Activated CD4-positive, alpha-beta T cell treated with anti-CD3 and anti-CD28 coated beads, Interleukin-2, amount 10 ng/mL, durations not matched to agents 7 days and 5 days (primary cell): ENCODE measurements around the gene IMMT. TPM values are rescaled to one million over a fixed set of nuclear protein-coding genes. Genes with fewer than 3 reads are reported as not detected.
A peak's percentile ranks its signal among the peaks of the same experiment; 100 is the strongest.
"Not testable (repeated sequence)": the region's sequence is repeated elsewhere in the genome, so short reads cannot be mapped to it uniquely, and the experiment has no call there.

Source experiments
- CTCF ChIA-PET: fragments of 350-600 bp; sonication (Branson Sonifier 250); formaldehyde crosslinking; loops from one replicate; lab custom pipeline; 2021; ENCODE audit warnings: antibody characterized with exemption; lab: Charles Lee
- POLR2A ChIA-PET: fragments of 350-600 bp; sonication (Branson Sonifier 250); formaldehyde crosslinking; loops from one replicate; lab custom pipeline; 2021; ENCODE audit warnings: antibody characterized with exemption; lab: Charles Lee
- DNase-seq: peaks from one replicate; pipeline ENCODE4 v3.0.0-alpha.2; 2020
- H3K27ac Mint-ChIP-seq: one replicate; pipeline ENCODE4 v1.8.0; 2021; ENCODE audit warnings: mild to moderate bottlenecking, moderate library complexity, mixed read lengths
- H3K27me3 Mint-ChIP-seq: one replicate; pipeline ENCODE4 v1.8.0; 2021; ENCODE audit warnings: mixed read lengths
- H3K36me3 Mint-ChIP-seq: one replicate; pipeline ENCODE4 v1.8.0; 2021; ENCODE audit warnings: low read depth, mixed read lengths
- H3K4me1 Mint-ChIP-seq: one replicate; pipeline ENCODE4 v1.8.0; 2021; ENCODE audit warnings: mixed read lengths
- H3K4me3 Mint-ChIP-seq: one replicate; pipeline ENCODE4 v1.8.0; 2021; ENCODE audit warnings: mild to moderate bottlenecking, moderate library complexity, mixed read lengths
- H3K9me3 Mint-ChIP-seq: one replicate; pipeline ENCODE4 v1.8.0; 2021; ENCODE audit warnings: mixed read lengths
- total RNA-seq, 2 experiments: library from RNA; stranded (reverse); gene quantifications; one replicate each; pipeline ENCODE4 v1.2.3, GENCODE V29; 2021

The IMMT gene
- total RNA-seq, 2 experiments from 2014 or later: 130 to 135 TPM

- Mint-ChIP-seq H3K27me3 (no peaks in the 10 kb centered on the region), H3K4me1 (peaks cover 28% of the 10 kb centered on the region), H3K9me3 (no peaks in the 10 kb centered on the region), H3K36me3 (peaks cover 19% of the 10 kb centered on the region), H3K4me3 (no peak overlapping the region), H3K27ac (no peak overlapping the region)
- CTCF ChIA-PET: interaction anchor here (0.6 to 1.5 kb wide), 4 partner anchors 12 to 623 kb away, joined by 3 to 6 read pairs (median 4); no protein-coding TSS in a partner anchor
- POLR2A ChIA-PET: no interaction called here
- DNase-seq: no peak
Measured at GRCh38 chr2:86204458-86204857, 9.2 kb upstream of the IMMT start.

DNA sequence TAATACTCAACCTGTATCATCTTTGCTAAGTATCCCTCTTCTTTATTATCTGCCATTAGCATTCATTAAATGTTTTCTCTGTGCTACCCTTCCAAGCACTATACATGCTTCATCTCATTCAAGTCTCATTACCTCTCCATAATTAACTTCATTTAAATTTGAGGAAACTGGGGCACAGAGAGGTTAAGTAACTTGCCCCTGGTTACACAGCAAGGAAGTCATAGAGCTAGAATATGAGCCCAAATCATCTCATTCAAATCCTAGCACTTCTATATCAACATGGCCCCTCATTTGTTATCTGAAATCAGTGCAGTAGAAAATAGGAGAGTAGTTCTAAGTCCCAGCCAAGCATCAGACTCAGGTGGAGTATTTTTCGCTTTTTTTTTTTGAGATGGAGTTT lies 8.4 kb upstream of the IMMT start:
- Mint-ChIP-seq H3K27ac (no peak overlapping the region), H3K9me3 (no peaks in the 10 kb centered on the region), H3K4me1 (peaks cover 31% of the 10 kb centered on the region), H3K27me3 (no peaks in the 10 kb centered on the region), H3K36me3 (peaks cover 16% of the 10 kb centered on the region), H3K4me3 (no peak overlapping the region)
- DNase-seq: no peak
- POLR2A ChIA-PET: no interaction called here
- CTCF ChIA-PET: interaction anchor here (1.3 kb wide), 2 partner anchors 18 to 26 kb away, joined by 4 read pairs; no protein-coding TSS in a partner anchor

- peaks cover 35% of the 10 kb centered on the region for H3K4me1 Mint-ChIP-seq
- ChIA-PET CTCF (interaction anchor here (0.7 to 1.0 kb wide), 2 partner anchors 281 to 592 kb away, joined by 3 read pairs; no protein-coding TSS in a partner anchor), POLR2A (no interaction called here)
- H3K4me3 Mint-ChIP-seq: no peak overlapping the region
- H3K27me3 Mint-ChIP-seq: no peaks in the 10 kb centered on the region
- H3K9me3 Mint-ChIP-seq: peaks cover 2% of the 10 kb centered on the region
- H3K27ac Mint-ChIP-seq: no peak overlapping the region
- peaks cover 13% of the 10 kb centered on the region for H3K36me3 Mint-ChIP-seq
- DNase-seq: no peak
Measured at GRCh38 chr2:86202702-86203101, 7.4 kb upstream of the IMMT start.

DNA sequence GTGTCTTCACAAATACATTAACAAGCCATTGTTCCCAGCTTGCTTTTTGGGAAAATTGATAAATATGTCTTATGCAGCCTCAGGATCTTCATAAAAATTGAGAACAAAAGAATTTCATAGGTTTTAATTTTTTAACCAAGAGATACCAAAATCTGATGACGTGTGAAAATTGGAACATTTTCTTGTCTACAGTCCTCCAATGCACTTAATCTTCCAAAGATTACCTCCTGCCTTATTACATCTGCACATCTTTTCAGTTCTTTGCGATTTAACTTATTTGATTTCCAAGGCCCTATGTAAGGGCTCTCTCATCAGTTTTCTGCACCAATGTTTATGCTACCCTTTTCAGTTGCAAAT lies 7.1 kb upstream of the IMMT start:
- Mint-ChIP-seq H3K9me3 (peaks cover 2% of the 10 kb centered on the region), H3K4me1 (peaks cover 35% of the 10 kb centered on the region), H3K27me3 (no peaks in the 10 kb centered on the region), H3K27ac (no peak overlapping the region), H3K4me3 (no peak overlapping the region), H3K36me3 (peaks cover 11% of the 10 kb centered on the region)
- POLR2A ChIA-PET: no interaction called here
- no peak for DNase-seq
- CTCF ChIA-PET: interaction anchor here (0.7 to 1.0 kb wide), 2 partner anchors 281 to 591 kb away, joined by 3 read pairs; no protein-coding TSS in a partner anchor

DNA sequence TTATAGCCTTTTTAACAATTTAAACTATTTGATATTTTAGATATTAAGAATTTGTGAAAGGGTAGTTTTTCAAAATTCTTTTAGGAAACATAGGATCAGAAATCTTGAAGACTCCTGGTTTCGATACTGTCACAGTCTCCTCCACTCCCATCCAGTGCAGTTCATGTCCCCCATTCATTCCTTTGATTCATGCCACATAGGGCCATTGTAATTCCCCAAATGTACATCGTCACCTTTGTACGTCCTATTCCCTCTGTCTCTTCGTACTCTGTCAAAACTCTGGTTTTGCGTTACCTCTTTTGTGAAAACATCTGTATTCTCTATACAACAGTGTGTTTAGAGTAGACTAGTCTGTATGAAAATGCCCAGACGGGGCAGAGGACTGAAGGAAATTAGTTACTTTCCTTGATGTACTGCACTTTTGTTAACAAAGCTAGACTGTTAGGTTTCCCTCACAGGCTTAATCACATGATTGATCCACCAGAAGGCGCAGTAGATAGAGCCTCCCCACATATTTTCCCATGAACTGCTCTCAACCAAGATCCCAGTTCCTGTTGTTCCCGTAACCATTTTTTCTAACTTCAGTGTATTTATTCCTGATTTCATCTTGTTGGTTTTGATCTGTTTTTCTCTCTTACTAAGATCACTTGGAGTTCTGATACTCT lies 6.5 kb upstream of the IMMT start:
- DNase-seq: no peak
- peaks cover 2% of the 10 kb centered on the region for H3K9me3 Mint-ChIP-seq
- ChIA-PET CTCF (interaction anchor here (1.0 kb wide), 1 partner anchor 280 kb away, joined by 3 read pairs; no protein-coding TSS in a partner anchor), POLR2A (no interaction called here)
- peaks cover 7% of the 10 kb centered on the region for H3K36me3 Mint-ChIP-seq
- peaks cover 39% of the 10 kb centered on the region for H3K4me1 Mint-ChIP-seq
- no peak overlapping the region for H3K27ac Mint-ChIP-seq
- H3K27me3 Mint-ChIP-seq: no peaks in the 10 kb centered on the region
- H3K4me3 Mint-ChIP-seq: no peak overlapping the region

GRCh38 chr2:86200564-86200963 lies 5.3 kb upstream of the IMMT start:
- DNase-seq, H3K27me3 Mint-ChIP-seq, H3K9me3 Mint-ChIP-seq, H3K36me3 Mint-ChIP-seq: not testable (repeated sequence)
- H3K4me3 Mint-ChIP-seq: peak overlapping the region; percentile 95
- ChIA-PET POLR2A (interaction anchor here (0.7 kb wide), 1 partner anchor 240 kb away, joined by 6 read pairs; no protein-coding TSS in a partner anchor), CTCF (interaction anchor here (1.0 to 1.6 kb wide), 2 partner anchors 13 to 20 kb away, joined by 3 to 5 read pairs; no protein-coding TSS in a partner anchor)
- peaks cover 50% of the 10 kb centered on the region for H3K4me1 Mint-ChIP-seq
- H3K27ac Mint-ChIP-seq: peak overlapping the region; percentile 77

GRCh38 chr2:86199834-86200177 lies 4.5 kb upstream of the IMMT start:
- ChIA-PET CTCF (interaction anchor here (0.6 to 1.6 kb wide), 3 partner anchors 14 to 20 kb away, joined by 3 to 5 read pairs (median 5); no protein-coding TSS in a partner anchor), POLR2A (no interaction called here)
- Mint-ChIP-seq H3K4me1 (peaks cover 53% of the 10 kb centered on the region), H3K36me3 (peaks cover 4% of the 10 kb centered on the region), H3K9me3 (peaks cover 2% of the 10 kb centered on the region), H3K4me3 (peak overlapping the region; percentile 95), H3K27ac (peak overlapping the region; percentile 99), H3K27me3 (no peaks in the 10 kb centered on the region)
- no peak for DNase-seq

DNA sequence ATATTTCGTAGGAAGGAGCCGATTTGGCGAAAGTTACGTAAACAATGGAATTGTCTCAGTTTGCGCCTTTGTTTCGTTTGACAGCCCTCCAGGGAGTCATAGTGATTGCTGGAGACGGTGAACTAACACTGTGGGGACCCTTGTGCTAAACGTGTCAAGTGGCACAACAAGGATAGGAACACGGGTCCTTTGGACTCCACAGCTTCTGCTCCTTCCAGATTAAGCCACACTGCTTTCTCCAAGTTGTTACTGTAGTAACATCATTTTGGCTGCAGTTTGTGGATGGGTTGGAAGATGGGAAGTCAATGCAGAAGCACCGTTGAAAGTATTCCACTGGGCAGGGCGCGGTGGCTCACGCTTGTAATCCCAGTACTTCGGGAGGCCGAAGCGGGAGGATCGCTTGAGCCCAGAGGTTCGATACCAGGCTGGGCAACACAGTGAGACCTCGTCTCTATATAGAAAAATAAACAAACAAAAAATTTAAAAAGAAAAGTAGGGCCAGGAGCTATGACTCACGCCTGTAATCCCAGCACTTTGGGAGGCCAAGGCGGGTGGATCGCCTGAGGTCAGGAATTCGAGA lies 636 bp upstream of the IMMT start:
- Mint-ChIP-seq H3K36me3 (peaks cover 18% of the 10 kb centered on the region), H3K9me3 (peaks cover 2% of the 10 kb centered on the region), H3K4me1 (peaks cover 59% of the 10 kb centered on the region), H3K27ac (peak overlapping the region; percentile 95), H3K27me3 (no peaks in the 10 kb centered on the region), H3K4me3 (peak overlapping the region; percentile 86)
- ChIA-PET POLR2A (interaction anchor here (0.9 to 1.2 kb wide), 2 partner anchors 245 to 246 kb away, joined by 3 read pairs; partner anchors contain the start of gene KDM3A), CTCF (interaction anchor here (0.6 kb wide), 1 partner anchor 396 kb away, joined by 3 read pairs; no protein-coding TSS in a partner anchor)
- DNase-seq: no peak

DNA sequence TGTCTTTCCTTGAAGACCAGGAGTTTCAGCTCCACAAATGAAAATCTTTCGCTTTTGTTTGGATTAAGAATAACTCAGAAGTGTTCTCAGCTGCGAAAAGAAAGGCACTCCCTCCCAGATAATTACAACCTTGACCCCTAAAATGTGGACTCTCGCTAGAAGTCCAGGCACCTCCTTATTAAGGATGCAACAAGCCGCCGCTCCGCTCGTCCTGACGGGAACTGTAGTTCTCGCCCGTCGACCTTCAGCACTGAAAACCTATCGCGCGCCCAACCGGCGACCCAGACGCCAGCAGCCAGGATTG lies 559 bp downstream of the IMMT start:
- H3K4me3 Mint-ChIP-seq: peak overlapping the region; percentile 86
- H3K9me3 Mint-ChIP-seq: peaks cover 2% of the 10 kb centered on the region
- DNase-seq: no peak
- H3K4me1 Mint-ChIP-seq: peaks cover 63% of the 10 kb centered on the region
- peaks cover 29% of the 10 kb centered on the region for H3K36me3 Mint-ChIP-seq
- ChIA-PET CTCF (interaction anchor here (1.4 kb wide), 1 partner anchor 38 kb away, joined by 3 read pairs; no protein-coding TSS in a partner anchor), POLR2A (interaction anchor here (0.6 to 1.4 kb wide), 3 partner anchors 9 to 247 kb away, joined by 3 to 6 read pairs (median 4); partner anchors contain the start of gene KDM3A)
- H3K27ac Mint-ChIP-seq: peak overlapping the region; percentile 95
- H3K27me3 Mint-ChIP-seq: no peaks in the 10 kb centered on the region

- Mint-ChIP-seq H3K27ac (peak overlapping the region; percentile 95), H3K27me3 (no peaks in the 10 kb centered on the region), H3K9me3 (peaks cover 2% of the 10 kb centered on the region), H3K4me3 (peak overlapping the region; percentile 86), H3K36me3 (peaks cover 29% of the 10 kb centered on the region), H3K4me1 (peaks cover 64% of the 10 kb centered on the region)
- no peak for DNase-seq
- POLR2A ChIA-PET: interaction anchor here (0.6 to 1.4 kb wide), 2 partner anchors 8 to 43 kb away, joined by 4 to 6 read pairs; no protein-coding TSS in a partner anchor
- CTCF ChIA-PET: interaction anchor here (1.2 to 1.4 kb wide), 2 partner anchors 12 to 37 kb away, joined by 3 to 7 read pairs; no protein-coding TSS in a partner anchor
Measured at GRCh38 chr2:86193901-86194567, 1.2 kb downstream of the IMMT start.

DNA sequence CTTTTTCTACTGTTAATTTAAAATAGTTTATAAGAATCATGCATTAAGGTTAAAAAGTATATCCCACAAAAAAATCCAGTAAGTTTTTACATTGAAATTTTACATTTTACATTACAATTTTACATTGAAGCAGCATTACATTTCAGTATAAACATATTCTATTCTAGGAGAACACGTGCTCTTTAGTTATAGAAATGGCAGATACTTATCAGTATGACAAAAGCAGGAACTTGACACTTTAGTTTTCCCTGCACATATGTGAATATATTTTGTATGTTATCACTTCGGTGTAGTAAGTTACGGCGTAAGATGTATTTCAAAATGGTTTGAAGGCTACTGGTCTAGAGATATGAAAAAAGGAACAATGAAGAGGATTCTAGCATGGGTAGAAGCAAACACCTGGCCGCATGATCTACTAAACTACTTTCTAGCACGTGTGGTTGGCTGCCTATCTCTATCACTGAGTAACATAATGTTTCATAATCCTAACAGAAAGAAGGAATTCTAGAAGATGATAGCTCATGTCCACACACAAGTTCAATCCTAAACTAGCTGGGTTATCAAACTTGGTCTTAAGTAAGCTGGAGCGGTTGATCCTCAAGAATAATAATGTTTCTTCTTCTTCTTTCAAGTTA lies 5.4 kb downstream of the IMMT start:
- POLR2A ChIA-PET: no interaction called here
- peaks cover 82% of the 10 kb centered on the region for H3K4me1 Mint-ChIP-seq
- H3K4me3 Mint-ChIP-seq: no peak overlapping the region
- DNase-seq: no peak
- H3K27ac Mint-ChIP-seq: no peak overlapping the region
- no peaks in the 10 kb centered on the region for H3K9me3 Mint-ChIP-seq
- CTCF ChIA-PET: interaction anchor here (0.5 to 1.6 kb wide), 2 partner anchors 18 to 557 kb away, joined by 3 read pairs; no protein-coding TSS in a partner anchor
- no peaks in the 10 kb centered on the region for H3K27me3 Mint-ChIP-seq
- H3K36me3 Mint-ChIP-seq: peaks cover 45% of the 10 kb centered on the region

DNA sequence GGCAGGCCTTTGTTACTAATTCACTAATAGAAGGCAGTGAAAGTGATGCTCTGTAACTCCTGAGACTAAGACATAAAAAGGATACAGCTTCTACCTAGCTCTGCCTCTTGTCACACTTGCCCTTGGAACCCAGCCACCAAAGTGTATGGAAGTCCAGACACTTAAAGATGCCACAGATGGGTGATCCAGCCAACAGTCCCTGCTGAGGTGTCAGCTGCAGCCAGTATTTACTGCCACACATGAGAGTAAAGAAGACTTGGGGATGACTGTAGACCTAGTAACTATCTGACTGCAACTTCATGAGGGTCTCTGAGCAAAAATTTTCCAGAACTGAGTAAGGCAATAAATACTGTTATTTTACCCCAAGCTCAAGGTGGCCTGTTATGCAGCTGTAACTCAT lies 8.8 kb downstream of the IMMT start:
- peaks cover 35% of the 10 kb centered on the region for H3K36me3 Mint-ChIP-seq
- H3K4me1 Mint-ChIP-seq: peaks cover 79% of the 10 kb centered on the region
- ChIA-PET CTCF (interaction anchor here (0.6 to 1.5 kb wide), 4 partner anchors 10 to 1365 kb away, joined by 3 to 4 read pairs (median 3); no protein-coding TSS in a partner anchor), POLR2A (interaction anchor here (1.3 kb wide), 1 partner anchor 8 kb away, joined by 6 read pairs; the partner anchor contains the start of gene IMMT)
- H3K4me3 Mint-ChIP-seq: peak overlapping the region; percentile 45
- no peaks in the 10 kb centered on the region for H3K27me3 Mint-ChIP-seq
- peak overlapping the region; percentile 91 for H3K27ac Mint-ChIP-seq
- no peaks in the 10 kb centered on the region for H3K9me3 Mint-ChIP-seq
- no peak for DNase-seq
